Spinal cord (tissue), 10 donors: ENCODE data around the gene UBE2G1. TPM values are rescaled to one million over a fixed set of nuclear protein-coding genes. Genes with fewer than 3 reads are reported as not detected.

ENCODE experiments used
- DNase-seq, 6 donors: peaks; one replicate each; pipeline versions ENCODE4 v3.0.0 to v3.0.0-alpha.2; 2013 to 2015; ENCODE audit warnings: low spot score in 6 of 6, low read depth in 4 of 6
- H3K27ac ChIP-seq: one replicate; pipeline ENCODE4 v1.5.1; 2013; ENCODE audit warnings: low read depth, low read length, control low read depth
- H3K27me3 ChIP-seq: one replicate; pipeline ENCODE4 v1.6.1; 2013; ENCODE audit warnings: low read length; ENCODE audit not compliant: control insufficient read depth, insufficient read depth
- H3K36me3 ChIP-seq: one replicate; pipeline ENCODE4 v1.6.1; 2013; ENCODE audit warnings: low read length; ENCODE audit not compliant: control insufficient read depth, insufficient read depth
- H3K4me1 ChIP-seq: one replicate; pipeline ENCODE4 v1.6.1; 2013; ENCODE audit warnings: low read length; ENCODE audit not compliant: control insufficient read depth, insufficient read depth
- H3K4me3 ChIP-seq: one replicate; pipeline ENCODE4 v1.5.1; 2013; ENCODE audit warnings: low read depth, low read length, control low read depth
- H3K9me3 ChIP-seq: one replicate; pipeline ENCODE4 v1.6.1; 2013; ENCODE audit warnings: low read length; ENCODE audit not compliant: control insufficient read depth, insufficient read depth
- WGBS: methylation state at CpG from one replicate; pipeline ENCODE4 v1.1.5; 2013; ENCODE audit warnings: missing lambda C conversion rate; ENCODE audit not compliant: insufficient coverage; 5-methylcytosine and 5-hydroxymethylcytosine counted together
- polyA plus RNA-seq, 2 donors: library from polyadenylated mRNA; unstranded; fragments of 120-200 nt; gene quantifications; one replicate each; pipeline ENCODE4 v1.2.1, GENCODE V29; 2013; ENCODE audit not compliant: insufficient read length in 2 of 2
- total RNA-seq, 2 donors: library from RNA; depleted of rRNA in 1 of 2; stranded (reverse); fragments of 120-200 nt in 1 of 2; fragments of >200 nt in 1 of 2; gene quantifications; one replicate each; pipeline versions ENCODE4 v1.2.3 to v1.2.4, GENCODE V29; 2013 to 2014
- donor health status: healthy.

UBE2G1 gene
- total and polyA plus RNA-seq, 4 donors, result 40.3 to 73.4 (median 59.1) TPM

DNA sequence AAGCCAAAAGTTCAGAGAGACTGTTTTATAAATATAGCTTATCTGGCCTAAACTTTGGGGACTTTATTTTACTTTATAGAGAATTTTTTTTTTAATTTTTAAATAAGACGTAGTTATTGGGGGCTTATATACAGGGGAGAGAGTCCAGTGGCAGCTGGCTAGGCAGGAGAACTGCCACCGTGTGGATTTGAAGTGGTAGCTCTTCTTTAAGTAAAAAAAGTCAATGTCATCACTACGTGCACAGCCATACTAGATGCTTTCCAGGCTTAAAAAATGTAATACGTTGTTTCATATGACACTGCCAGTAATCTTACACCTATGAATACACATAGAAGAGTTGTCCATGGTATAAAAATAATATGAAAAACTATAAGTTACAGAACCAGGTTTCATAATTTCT lies 70.8 kb downstream of the UBE2G1 start:
- peaks cover 3% of the 10 kb centered on the region for H3K36me3 ChIP-seq
- H3K27ac ChIP-seq, result no peak overlapping the region
- WGBS, result no CpG with 5 or more reads among the region's 4 CpGs

DNA sequence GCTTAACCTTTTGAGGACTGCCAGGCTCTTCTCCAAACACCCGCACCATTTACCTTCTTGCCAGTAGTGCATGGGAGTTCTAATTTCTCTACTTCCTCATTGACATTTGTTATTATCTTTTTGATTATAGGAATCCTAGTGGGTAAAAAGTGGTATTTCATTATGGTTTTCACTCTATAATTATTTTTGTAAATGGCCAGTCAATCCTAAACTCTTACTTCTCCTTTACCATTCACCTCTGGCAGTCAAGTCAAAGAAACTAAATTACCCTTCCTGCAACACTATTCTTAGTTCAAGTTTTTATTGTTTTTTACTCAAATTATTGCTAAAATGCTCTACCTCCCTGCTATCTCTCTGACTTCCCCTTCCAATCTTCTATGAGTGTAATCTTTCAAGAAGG lies 72.9 kb downstream of the UBE2G1 start:
- no peak for DNase-seq
- no peaks in the 10 kb centered on the region for H3K4me1 ChIP-seq
- no CpG with 5 or more reads among the region's 1 CpG for WGBS
- H3K27ac ChIP-seq, result no peak overlapping the region
- H3K9me3 ChIP-seq, result no peaks in the 10 kb centered on the region
- H3K36me3 ChIP-seq, result peaks cover 6% of the 10 kb centered on the region
- no peak overlapping the region for H3K4me3 ChIP-seq
- H3K27me3 ChIP-seq, result no peaks in the 10 kb centered on the region

More for the DNA sequence above, 70.8 kb downstream of the UBE2G1 start:
- Histone ChIP-seq H3K9me3 (no peaks in the 10 kb centered on the region), H3K4me3 (no peak overlapping the region), H3K4me1 (no peaks in the 10 kb centered on the region), H3K27me3 (no peaks in the 10 kb centered on the region)
- DNase-seq, result no peak

DNA sequence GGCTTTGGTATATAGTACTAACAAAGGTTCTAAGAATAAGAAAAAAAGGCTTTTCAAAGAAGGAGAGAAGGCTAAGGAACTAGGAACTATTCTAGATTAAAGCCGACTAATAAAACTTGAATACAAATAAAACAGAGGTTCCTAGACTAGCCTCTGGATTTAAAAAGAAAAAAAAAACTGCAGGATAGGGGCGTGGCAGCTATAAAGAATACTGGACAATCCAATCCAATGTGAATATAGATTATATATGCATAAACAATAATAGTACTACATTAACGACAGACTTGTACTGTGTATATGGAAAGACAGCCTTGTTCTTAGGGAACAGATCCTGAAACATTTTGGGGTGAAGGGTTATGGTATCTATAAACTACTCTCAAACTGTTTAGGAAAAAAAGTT lies 78.8 kb downstream of the UBE2G1 start:
- WGBS, result no CpG with 5 or more reads among the region's 3 CpGs
- H3K36me3 ChIP-seq, result peaks cover 19% of the 10 kb centered on the region

DNA sequence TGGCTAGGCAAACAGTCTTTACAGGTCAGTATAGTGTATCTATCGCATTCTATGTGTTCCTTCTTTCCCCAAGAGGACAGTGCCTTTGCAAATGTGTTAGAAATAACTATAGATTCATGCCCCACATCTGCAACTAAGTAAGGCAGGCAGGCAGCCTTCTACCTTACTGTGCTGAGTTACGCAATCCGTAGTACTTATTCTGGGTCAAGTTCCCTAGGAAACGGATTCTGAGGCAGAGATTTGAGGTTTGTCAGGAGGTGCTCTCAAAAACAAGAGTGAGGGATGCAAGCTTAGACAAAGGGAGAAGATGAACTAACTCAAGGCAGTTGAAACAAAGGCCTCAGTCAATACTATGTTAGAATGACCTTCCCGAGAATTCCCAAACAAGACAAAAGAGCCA lies 90.0 kb downstream of the UBE2G1 start:
- Histone ChIP-seq H3K4me1 (no peaks in the 10 kb centered on the region), H3K9me3 (no peaks in the 10 kb centered on the region), H3K27ac (no peak overlapping the region), H3K27me3 (no peaks in the 10 kb centered on the region), H3K4me3 (no peak overlapping the region), H3K36me3 (peaks cover 7% of the 10 kb centered on the region)
- no peak for DNase-seq
- WGBS, result 89% methylated on average over 3 of the region's 5 CpGs

More for the DNA sequence above, 78.8 kb downstream of the UBE2G1 start:
- Histone ChIP-seq H3K4me3 (no peak overlapping the region), H3K27me3 (no peaks in the 10 kb centered on the region), H3K4me1 (no peaks in the 10 kb centered on the region), H3K27ac (no peak overlapping the region), H3K9me3 (no peaks in the 10 kb centered on the region)
- no peak for DNase-seq

DNA sequence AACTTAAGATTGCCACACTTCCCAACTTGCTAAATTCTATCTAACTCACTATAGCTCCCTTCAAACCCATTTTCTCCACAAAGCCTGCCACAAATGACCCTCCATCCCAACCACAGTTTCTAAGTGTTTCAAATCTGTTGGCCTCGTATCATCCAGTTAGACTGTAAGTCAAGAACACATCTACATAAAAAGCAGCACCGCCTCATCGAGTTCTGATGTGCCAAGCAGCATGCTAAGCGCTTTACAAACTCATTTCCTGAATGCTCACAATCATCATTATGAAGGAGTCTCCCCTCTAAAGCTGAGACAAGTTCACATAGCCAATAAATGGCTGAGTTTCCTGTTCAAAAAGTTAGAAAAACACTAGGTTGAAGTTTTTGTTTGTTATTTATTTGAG lies 93.5 kb downstream of the UBE2G1 start:
- H3K9me3 ChIP-seq, result no peaks in the 10 kb centered on the region
- H3K4me3 ChIP-seq, result no peak overlapping the region
- no peaks in the 10 kb centered on the region for H3K4me1 ChIP-seq
- WGBS, result 50% methylated on average over 1 of the region's 4 CpGs
- H3K27me3 ChIP-seq, result no peaks in the 10 kb centered on the region
- H3K27ac ChIP-seq, result no peak overlapping the region
- DNase-seq, result no peak
- no peaks in the 10 kb centered on the region for H3K36me3 ChIP-seq

DNA sequence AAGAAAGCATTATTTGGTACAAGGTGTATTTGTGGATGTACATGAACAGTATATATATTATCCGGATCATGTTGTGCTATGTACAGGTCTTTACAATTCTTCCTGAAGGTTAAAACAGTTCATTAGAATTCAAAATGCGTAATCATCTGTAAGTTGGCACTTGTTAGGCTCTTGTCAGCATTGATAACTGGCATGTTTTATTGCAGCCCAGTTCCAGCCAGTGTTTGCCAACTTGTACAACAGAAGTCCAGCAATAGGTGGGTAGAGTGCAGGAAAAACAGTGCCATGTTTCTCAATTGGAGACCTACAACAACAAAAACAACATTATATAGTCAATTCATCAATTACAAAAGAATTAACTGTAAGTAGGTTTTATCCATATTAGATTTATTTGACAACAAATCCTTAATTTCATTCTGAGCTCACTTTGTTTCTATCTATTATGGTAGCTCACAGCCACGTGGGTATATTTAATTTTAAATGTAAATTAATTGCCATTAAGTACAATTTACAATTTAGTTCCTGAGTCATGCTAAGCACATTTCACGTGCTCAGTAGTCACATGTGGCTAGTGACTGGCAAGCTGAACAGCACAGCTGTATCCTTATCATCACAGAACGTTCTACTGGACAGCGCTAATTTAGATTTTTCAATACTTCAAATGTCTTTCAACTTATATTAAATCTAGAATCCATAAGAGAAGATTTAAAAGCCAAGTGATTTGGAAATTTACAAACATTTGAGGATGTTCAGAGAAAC lies 94.1 kb downstream of the UBE2G1 start:
- no peaks in the 10 kb centered on the region for H3K27me3 ChIP-seq
- H3K9me3 ChIP-seq, result no peaks in the 10 kb centered on the region
- no peak overlapping the region for H3K27ac ChIP-seq
- H3K36me3 ChIP-seq, result peaks cover 3% of the 10 kb centered on the region
- H3K4me1 ChIP-seq, result no peaks in the 10 kb centered on the region
- WGBS, result 65% methylated on average over 2 of the region's 6 CpGs
- DNase-seq, result peak in 1 of 6 donors; percentile 29
- no peak overlapping the region for H3K4me3 ChIP-seq

DNA sequence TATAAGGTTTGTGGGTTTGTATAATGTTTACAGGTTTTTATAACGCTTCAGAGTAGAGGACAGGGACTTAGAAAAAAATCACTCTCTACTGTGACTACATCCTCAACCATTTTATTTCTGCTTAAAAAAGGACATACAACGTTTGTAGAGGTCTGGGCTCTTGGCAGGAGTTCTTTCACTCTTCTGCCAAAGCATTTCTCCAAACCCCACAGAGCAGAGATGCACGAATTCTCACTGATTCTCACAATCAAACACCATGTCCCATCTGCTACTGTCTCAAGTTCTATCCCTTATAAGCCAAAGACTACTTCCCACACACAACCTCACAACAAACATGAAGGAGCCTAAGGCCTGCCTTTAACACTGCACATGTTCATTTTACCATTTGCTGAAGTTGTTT lies 95.7 kb downstream of the UBE2G1 start:
- H3K4me1 ChIP-seq, result no peaks in the 10 kb centered on the region
- no peaks in the 10 kb centered on the region for H3K27me3 ChIP-seq
- WGBS, result 33% methylated on average over 2 of the region's 3 CpGs
- H3K4me3 ChIP-seq, result no peak overlapping the region
- H3K27ac ChIP-seq, result no peak overlapping the region
- H3K9me3 ChIP-seq, result no peaks in the 10 kb centered on the region
- peaks cover 4% of the 10 kb centered on the region for H3K36me3 ChIP-seq
- DNase-seq, result peak in 2 of 6 donors; percentile 34 to 76

DNA sequence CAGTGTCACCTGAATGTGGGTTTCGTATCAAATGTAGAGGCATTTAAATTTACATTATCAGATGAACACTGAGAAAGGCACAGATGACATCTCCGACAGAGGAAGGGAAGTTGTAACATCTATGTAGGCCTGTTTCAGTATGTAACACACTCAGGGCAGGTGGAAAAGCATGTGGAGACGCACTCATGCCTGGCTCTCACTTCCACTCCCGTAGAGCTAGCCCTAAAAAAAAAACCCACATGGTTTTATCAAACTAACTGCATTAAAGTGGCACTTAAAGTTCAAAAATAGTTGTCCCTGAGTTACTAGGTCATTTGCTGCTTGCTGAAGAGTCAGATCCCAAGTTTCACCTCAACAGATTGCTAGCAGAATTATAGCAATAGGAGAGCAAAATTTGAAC lies 96.6 kb downstream of the UBE2G1 start:
- Histone ChIP-seq H3K27ac (no peak overlapping the region), H3K27me3 (no peaks in the 10 kb centered on the region), H3K4me1 (no peaks in the 10 kb centered on the region), H3K4me3 (no peak overlapping the region), H3K9me3 (no peaks in the 10 kb centered on the region), H3K36me3 (peaks cover 4% of the 10 kb centered on the region)
- WGBS, result 100% methylated on average over 1 of the region's 4 CpGs
- DNase-seq, result no peak

DNA sequence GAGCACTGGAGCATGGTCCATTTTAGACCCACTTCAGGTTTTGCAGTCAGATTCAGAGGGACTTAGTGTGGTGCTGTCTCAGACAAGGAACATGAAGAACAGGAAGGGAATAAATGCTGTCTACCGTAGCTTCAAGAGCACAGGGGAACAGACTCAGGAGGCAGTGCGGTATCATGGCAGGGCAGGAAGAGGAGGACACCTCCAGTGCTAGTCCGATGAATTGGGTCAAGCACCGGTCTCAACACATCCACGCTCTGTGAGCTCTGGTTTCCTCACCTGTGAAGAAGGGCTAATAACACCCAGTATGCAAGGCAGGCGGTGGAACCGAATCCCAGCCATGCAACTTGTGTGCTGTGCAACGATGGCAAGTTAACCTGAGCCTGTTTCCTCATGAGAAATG lies 99.1 kb downstream of the UBE2G1 start:
- Histone ChIP-seq H3K4me3 (no peak overlapping the region), H3K27me3 (no peaks in the 10 kb centered on the region), H3K36me3 (peaks cover 4% of the 10 kb centered on the region), H3K4me1 (peaks cover 13% of the 10 kb centered on the region), H3K27ac (no peak overlapping the region), H3K9me3 (no peaks in the 10 kb centered on the region)
- no peak for DNase-seq
- WGBS, result 99% methylated on average over 8 of the region's 8 CpGs

DNA sequence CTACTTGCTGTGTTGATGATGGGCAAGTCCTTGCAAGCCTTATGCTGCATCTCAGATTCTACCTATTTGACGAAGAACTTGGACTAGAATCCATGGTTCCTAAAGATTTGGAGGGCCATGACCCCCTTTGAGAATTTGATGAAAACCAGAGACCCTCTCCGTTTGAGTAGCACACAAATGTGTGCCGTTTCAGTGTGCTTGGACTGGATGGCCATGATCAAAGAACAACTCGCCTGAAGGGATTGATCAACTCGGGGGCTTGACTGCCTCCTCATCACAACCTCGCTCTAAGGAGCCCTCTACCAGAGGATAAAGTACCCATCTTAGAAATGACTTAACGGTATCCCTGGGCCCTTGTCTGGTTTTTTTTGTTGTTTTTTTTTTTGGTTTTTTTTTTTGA lies 99.9 kb downstream of the UBE2G1 start:
- peaks cover 21% of the 10 kb centered on the region for H3K4me1 ChIP-seq
- WGBS, result 90% methylated on average over 4 of the region's 7 CpGs

More for the DNA sequence above, 99.9 kb downstream of the UBE2G1 start:
- H3K27me3 ChIP-seq, result no peaks in the 10 kb centered on the region
- H3K27ac ChIP-seq, result no peak overlapping the region
- H3K36me3 ChIP-seq, result peaks cover 8% of the 10 kb centered on the region
- no peaks in the 10 kb centered on the region for H3K9me3 ChIP-seq
- H3K4me3 ChIP-seq, result no peak overlapping the region
- DNase-seq, result no peak
